Neural cell (in vitro differentiated cells): Measurements from ENCODE around the gene GRID1. TPM values are rescaled to one million over a fixed set of nuclear protein-coding genes. Genes with fewer than 3 reads are reported as not detected.

Experiments
- H2AFZ ChIP-seq: fragments of 200-600, 300-800 bp; sonication (generic), shearing (Covaris generic); 2 replicates; pipeline ENCODE4 v1.6.0; 2014; ENCODE audit warnings: low read depth, mild to moderate bottlenecking, antibody characterized with exemption, low read length, moderate library complexity
- H3F3A ChIP-seq: fragments of 200-600 bp; shearing (Covaris generic); 2 replicates; pipeline ENCODE4 v1.6.1; 2016; ENCODE audit warnings: mild to moderate bottlenecking, moderate library complexity, mixed read lengths, antibody characterized with exemption, low read length; ENCODE audit not compliant: insufficient read depth, poor library complexity, severe bottlenecking
- H3K27ac ChIP-seq: fragments of 200-600, 300-800 bp; sonication (generic), shearing (Covaris generic); 2 replicates; pipeline ENCODE4 v1.5.1; 2014; ENCODE audit warnings: mild to moderate bottlenecking, low read length, moderate library complexity
- H3K27me3 ChIP-seq: fragments of 300-800, 200-600 bp; sonication (generic), shearing (Covaris generic); 2 replicates; pipeline ENCODE4 v1.6.0; 2014; ENCODE audit warnings: mild to moderate bottlenecking, low read depth, low read length, moderate library complexity; ENCODE audit not compliant: insufficient read depth
- H3K36me3 ChIP-seq: fragments of 300-800, 200-600 bp; sonication (generic), shearing (Covaris generic); 2 replicates; pipeline ENCODE4 v1.5.1; 2014; ENCODE audit warnings: mild to moderate bottlenecking, antibody characterized with exemption, low read length, moderate library complexity; ENCODE audit not compliant: insufficient read depth
- H3K4me2 ChIP-seq: fragments of 300-800, 200-600 bp; sonication (generic), shearing (Covaris generic); 2 replicates; pipeline ENCODE4 v1.6.0; 2014; ENCODE audit warnings: mild to moderate bottlenecking, low read length
- H3K4me3 ChIP-seq: fragments of 300-800, 200-600 bp; sonication (generic), shearing (Covaris generic); 2 replicates; pipeline ENCODE4 v1.5.1; 2014; ENCODE audit warnings: mild to moderate bottlenecking, low read length, moderate library complexity
- H3K79me2 ChIP-seq: fragments of 200-600 bp; shearing (Covaris generic); replicated peaks from 2 replicates; pipeline ENCODE4 v1.6.0; 2014; ENCODE audit warnings: mild to moderate bottlenecking, low read length, moderate library complexity; ENCODE audit not compliant: insufficient read depth
- H3K9ac ChIP-seq: fragments of 300-800, 200-600 bp; sonication (generic), shearing (Covaris generic); 2 replicates; pipeline ENCODE4 v1.6.1; 2016; ENCODE audit warnings: mild to moderate bottlenecking, low read length, mixed read lengths
- H3K9me2 ChIP-seq: fragments of 200-600 bp; shearing (Covaris generic); 2 replicates; pipeline ENCODE4 v1.6.1; 2016; ENCODE audit warnings: mild to moderate bottlenecking, low read length, mixed read lengths; ENCODE audit not compliant: insufficient read depth
- H3K9me3 ChIP-seq: fragments of 200-600, 300-800 bp; sonication (generic), shearing (Covaris generic); 2 replicates; pipeline ENCODE4 v1.6.1; 2016; ENCODE audit warnings: mild to moderate bottlenecking, mixed run types, low read length, moderate library complexity, mixed read lengths
- H4K20me1 ChIP-seq: fragments of 200-600 bp; shearing (Covaris generic); 2 replicates; pipeline ENCODE4 v1.6.1; 2016; ENCODE audit warnings: mild to moderate bottlenecking, mixed run types; ENCODE audit not compliant: insufficient read depth
- CTCF ChIP-seq: fragments of 450-650 bp; IDR thresholded peaks from 2 replicates; pipeline ENCODE4 v1.5.1; 2014; ENCODE audit warnings: antibody characterized with exemption, mild to moderate bottlenecking, moderate library complexity; ENCODE audit not compliant: poor library complexity, severe bottlenecking
- EP300 ChIP-seq: fragments of 450-650 bp; conservative IDR thresholded peaks from 2 replicates; pipeline ENCODE4 v1.6.1; 2014; ENCODE audit warnings: antibody characterized with exemption, mild to moderate bottlenecking, moderate library complexity; ENCODE audit not compliant: poor library complexity, severe bottlenecking
- EZH2 ChIP-seq: fragments of 200-600, 300-800 bp; shearing (Covaris generic), sonication (generic); IDR thresholded peaks from 2 replicates; pipeline ENCODE4 v1.6.1; 2014; ENCODE audit warnings: antibody characterized with exemption, low read length, borderline replicate concordance, mild to moderate bottlenecking; ENCODE audit not compliant: insufficient read depth, poor library complexity, severe bottlenecking
- MXI1 ChIP-seq: fragments of 450-650 bp; conservative IDR thresholded peaks from 2 replicates; pipeline ENCODE4 v1.6.1; 2014; ENCODE audit warnings: antibody characterized with exemption, mild to moderate bottlenecking; ENCODE audit not compliant: poor library complexity, severe bottlenecking
- POLR2AphosphoS5 ChIP-seq: IDR thresholded peaks from 2 replicates; pipeline ENCODE4 v1.6.1; 2012
- RAD21 ChIP-seq: fragments of 450-650 bp; conservative IDR thresholded peaks from 2 replicates; pipeline ENCODE4 v1.6.1; 2014; ENCODE audit warnings: antibody characterized with exemption, mild to moderate bottlenecking, moderate library complexity
- SMC3 ChIP-seq: fragments of 450-650 bp; conservative IDR thresholded peaks from 2 replicates; pipeline ENCODE4 v1.6.1; 2014; ENCODE audit warnings: antibody characterized with exemption, mild to moderate bottlenecking, moderate library complexity; ENCODE audit not compliant: poor library complexity
- polyA plus RNA-seq: library from polyadenylated mRNA; depleted of rRNA; stranded (reverse); fragments of >200 nt; gene quantifications from 2 replicates; pipeline ENCODE4 v1.2.3, GENCODE V29; 2014

The GRID1 gene
- polyA plus RNA-seq, 1 donor from 2014 or later = 7.3 TPM

DNA sequence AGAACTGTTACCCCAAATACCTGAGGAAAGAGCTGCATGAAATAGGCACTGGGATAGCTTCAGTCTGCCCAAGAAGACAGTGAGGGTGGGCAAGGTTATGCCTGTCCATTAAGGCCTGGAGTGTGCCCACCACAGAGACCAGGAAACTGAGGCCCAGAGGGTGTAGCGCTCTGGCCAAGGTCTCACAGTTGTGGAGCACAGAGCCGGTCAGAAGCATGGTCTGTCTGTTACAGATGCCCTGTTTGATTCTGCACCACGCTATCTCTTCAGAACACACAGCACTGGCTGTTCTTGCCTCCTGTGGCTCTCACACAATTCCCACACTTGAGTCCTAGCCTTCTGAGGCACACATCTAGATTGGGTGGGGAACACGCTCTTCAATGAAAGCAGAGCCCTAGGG is 261.4 kb downstream of the GRID1 start:
- Histone ChIP-seq H4K20me1 (no peaks in the 10 kb centered on the region), H3K27me3 (no peaks in the 10 kb centered on the region), H3K9me2 (no peaks in the 10 kb centered on the region), H2AFZ (no peak overlapping the region), H3K9ac (no peak overlapping the region), H3K79me2 (no peaks in the 10 kb centered on the region), H3K27ac (no peak overlapping the region), H3K4me3 (no peak overlapping the region), H3K4me2 (no peak overlapping the region), H3K9me3 (no peaks in the 10 kb centered on the region), H3K36me3 (no peaks in the 10 kb centered on the region), H3F3A (no peaks in the 10 kb centered on the region)
- TF ChIP-seq SMC3 (no peak), POLR2AphosphoS5 (no peak)

GRCh38 chr10:86104611-86105145 is 261.9 kb downstream of the GRID1 start:
- H3K36me3 ChIP-seq = no peaks in the 10 kb centered on the region

DNA sequence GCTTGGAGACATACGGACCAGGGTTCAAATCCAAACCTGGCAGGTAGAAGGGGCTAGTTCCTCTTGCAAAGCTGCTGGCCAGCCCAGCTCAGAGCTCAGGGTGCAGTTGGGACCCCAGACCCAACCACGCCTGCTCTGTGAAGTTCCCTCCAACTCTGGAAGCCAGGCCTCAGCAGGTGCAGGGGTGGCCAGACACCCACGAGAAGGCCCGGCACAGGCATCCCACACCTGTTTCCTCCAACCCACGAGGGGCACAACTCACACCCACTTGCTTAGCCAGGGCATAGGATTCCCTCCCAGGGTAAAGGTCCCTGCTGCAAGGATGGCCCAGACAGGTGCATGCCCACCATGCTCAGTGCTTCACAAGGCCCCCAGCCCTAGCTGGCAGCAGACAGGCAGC is 262.4 kb downstream of the GRID1 start:
- no peaks in the 10 kb centered on the region for H3K79me2 ChIP-seq
- H3F3A ChIP-seq = no peaks in the 10 kb centered on the region
- no peak overlapping the region for H3K9ac ChIP-seq
- no peak overlapping the region for H2AFZ ChIP-seq
- H3K27me3 ChIP-seq = no peaks in the 10 kb centered on the region
- H3K27ac ChIP-seq = no peak overlapping the region
- H3K4me2 ChIP-seq = no peak overlapping the region
- no peaks in the 10 kb centered on the region for H4K20me1 ChIP-seq
- no peaks in the 10 kb centered on the region for H3K9me2 ChIP-seq
- no peaks in the 10 kb centered on the region for H3K9me3 ChIP-seq
- H3K36me3 ChIP-seq = no peaks in the 10 kb centered on the region
- no peak for TF ChIP-seq CTCF
- no peak for TF ChIP-seq EZH2
- TF ChIP-seq SMC3 = no peak
- TF ChIP-seq POLR2AphosphoS5 = no peak
- TF ChIP-seq RAD21 = no peak
- no peak for TF ChIP-seq MXI1
- no peak overlapping the region for H3K4me3 ChIP-seq

More at GRCh38 chr10:86104611-86105145, 261.9 kb downstream of the GRID1 start:
- Histone ChIP-seq H3K9me3 (no peaks in the 10 kb centered on the region), H2AFZ (no peak overlapping the region), H3K27me3 (no peaks in the 10 kb centered on the region), H3K27ac (no peak overlapping the region), H3K4me3 (no peak overlapping the region), H4K20me1 (no peaks in the 10 kb centered on the region), H3K9ac (no peak overlapping the region), H3K4me2 (no peak overlapping the region), H3K9me2 (no peaks in the 10 kb centered on the region), H3K79me2 (no peaks in the 10 kb centered on the region), H3F3A (no peaks in the 10 kb centered on the region)
- TF ChIP-seq CTCF (no peak), EP300 (no peak), RAD21 (no peak)
